PC-9 (cell line): ENCODE data around the gene KRT36. TPM values are rescaled to one million over a fixed set of nuclear protein-coding genes. Genes with fewer than 3 reads are reported as not detected.

ENCODE experiments used
- BruUV-seq: library from RNA; stranded (reverse); fragments of 400-500 nt; replicated peaks from 2 replicates; lab custom pipeline; 2021; lab: Mats Ljungman, UMichigan
- CTCF ChIA-PET: fragments of 300-600 bp; sonication (Branson Sonifier 250); formaldehyde crosslinking; loops from one replicate; lab custom pipeline; 2022; ENCODE audit warnings: antibody characterized with exemption; lab: Charles Lee
- POLR2A ChIA-PET: fragments of 300-600 bp; sonication (Branson Sonifier 250); formaldehyde crosslinking; loops from one replicate; lab custom pipeline; 2022; ENCODE audit warnings: antibody characterized with exemption; ENCODE audit not compliant: unreplicated experiment; lab: Charles Lee
- DNase-seq, 2 experiments: peaks; one replicate each; pipeline versions ENCODE4 v3.0.0 to v3.0.0-alpha.2; 2015 to 2022; ENCODE audit warnings: mixed read lengths in 1 of 2
- H2AFZ ChIP-seq: fragments of 200-600 bp; sonication (generic); 2 replicates; pipeline ENCODE4 v1.8.1; 2017; ENCODE audit warnings: antibody characterized with exemption
- H3F3A ChIP-seq: fragments of 200-600 bp; sonication (generic); 2 replicates; pipeline ENCODE4 v1.8.1; 2017; ENCODE audit warnings: antibody characterized with exemption, mild to moderate bottlenecking, low read depth; ENCODE audit not compliant: insufficient read depth
- H3K27ac ChIP-seq: fragments of 200-600 bp; sonication (generic); 2 replicates; pipeline ENCODE4 v1.6.1; 2016; ENCODE audit warnings: mixed run types
- H3K27me3 ChIP-seq: fragments of 200-600 bp; sonication (generic); 2 replicates; pipeline ENCODE4 v1.6.1; 2016; ENCODE audit warnings: low read depth, mixed run types; ENCODE audit not compliant: insufficient read depth
- H3K36me3 ChIP-seq: fragments of 200-600 bp; sonication (generic); 2 replicates; pipeline ENCODE4 v1.6.1; 2016; ENCODE audit warnings: low read depth, mixed run types
- H3K4me1 ChIP-seq: fragments of 200-600 bp; sonication (generic); replicated peaks from 2 replicates; pipeline ENCODE4 v1.6.1; 2016; ENCODE audit warnings: mixed run types; ENCODE audit not compliant: insufficient read depth
- H3K4me2 ChIP-seq: fragments of 200-600 bp; sonication (generic); 2 replicates; pipeline ENCODE4 v1.6.1; 2017; ENCODE audit warnings: mixed run types
- H3K4me3 ChIP-seq: fragments of 200-600 bp; sonication (generic); 2 replicates; pipeline ENCODE4 v1.6.1; 2016; ENCODE audit warnings: mixed run types
- H3K79me2 ChIP-seq: fragments of 200-600 bp; sonication (generic); 2 replicates; pipeline ENCODE4 v1.6.1; 2017; ENCODE audit warnings: low read depth, mixed run types
- H3K9me2 ChIP-seq: fragments of 200-600 bp; sonication (generic); 2 replicates; pipeline ENCODE4 v1.8.1; 2017; ENCODE audit warnings: mild to moderate bottlenecking; ENCODE audit not compliant: insufficient read depth
- H3K9me3 ChIP-seq: fragments of 200-600 bp; sonication (generic); 2 replicates; pipeline ENCODE4 v1.8.1; 2016; ENCODE audit warnings: low read depth; ENCODE audit not compliant: insufficient read depth
- H4K20me1 ChIP-seq: fragments of 200-600 bp; sonication (generic); 2 replicates; pipeline ENCODE4 v1.8.1; 2017; ENCODE audit not compliant: insufficient read depth
- EZH2 ChIP-seq: fragments of 200-600 bp; sonication (generic); IDR thresholded peaks from 2 replicates; pipeline ENCODE4 v1.8.0; 2017; ENCODE audit warnings: antibody characterized with exemption, low read depth
- intact Hi-C: fragments of 100-400 bp; cut with micrococcal nuclease; formaldehyde crosslinking; loops from one replicate; pipeline ENCODE4 v1.10.0; 2022; ENCODE audit not compliant: unreplicated experiment
- total RNA-seq: library from RNA; stranded (reverse); gene quantifications from 2 replicates; pipeline ENCODE4 v1.2.3, GENCODE V29; 2021
- TF ChIP-seq, protein P1 (sequence below): fragments of 200-600 bp; sonication (generic); conservative IDR thresholded peaks from 2 replicates; pipeline ENCODE4 v1.6.1; 2017; ENCODE audit warnings: mixed run types, antibody characterized with exemption, mild to moderate bottlenecking, moderate library complexity

Gene KRT36
- total RNA-seq, 1 experiment from 2014 or later: not detected

DNA sequence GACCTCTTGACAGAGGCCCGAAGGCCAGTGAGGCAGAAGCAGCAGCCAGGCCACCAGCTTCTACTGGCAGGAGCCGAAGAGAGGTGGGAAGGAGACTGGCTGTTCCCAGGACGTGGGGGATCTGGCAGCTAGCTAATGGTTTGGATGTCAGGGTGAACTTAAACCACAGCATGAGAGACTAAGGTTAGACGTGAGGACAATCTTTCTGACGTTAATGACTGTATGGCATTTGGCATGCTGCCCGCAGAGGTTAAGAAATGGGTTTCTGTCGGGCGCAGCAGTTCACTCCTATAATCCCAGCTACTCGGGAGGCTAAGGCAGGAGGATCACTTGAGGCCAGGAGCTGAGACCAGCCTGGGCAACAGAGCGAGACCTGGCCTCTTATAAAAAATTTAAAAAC lies 22.0 kb upstream of the KRT36 start:
- DNase-seq: no peak
- H3F3A ChIP-seq: peaks cover 42% of the 10 kb centered on the region
- CTCF ChIA-PET: no interaction called here

GRCh38 chr17:41511116-41511515 lies 21.4 kb upstream of the KRT36 start:
- no peak for DNase-seq
- Histone ChIP-seq H3K9me2 (no peaks in the 10 kb centered on the region), H3K27ac (no peak overlapping the region), H3K9me3 (no peaks in the 10 kb centered on the region), H3K4me1 (peaks cover 53% of the 10 kb centered on the region), H2AFZ (no peak overlapping the region), H3K79me2 (no peaks in the 10 kb centered on the region; the same call in 1 of the 2 replicates), H3K4me2 (no peak overlapping the region), H3F3A (peaks cover 48% of the 10 kb centered on the region), H3K4me3 (no peak overlapping the region), H3K36me3 (no peaks in the 10 kb centered on the region; the same call in 1 of the 2 replicates), H4K20me1 (no peaks in the 10 kb centered on the region), H3K27me3 (no peaks in the 10 kb centered on the region)
- TF ChIP-seq EZH2: no peak
- TF ChIP-seq, protein P1, sequence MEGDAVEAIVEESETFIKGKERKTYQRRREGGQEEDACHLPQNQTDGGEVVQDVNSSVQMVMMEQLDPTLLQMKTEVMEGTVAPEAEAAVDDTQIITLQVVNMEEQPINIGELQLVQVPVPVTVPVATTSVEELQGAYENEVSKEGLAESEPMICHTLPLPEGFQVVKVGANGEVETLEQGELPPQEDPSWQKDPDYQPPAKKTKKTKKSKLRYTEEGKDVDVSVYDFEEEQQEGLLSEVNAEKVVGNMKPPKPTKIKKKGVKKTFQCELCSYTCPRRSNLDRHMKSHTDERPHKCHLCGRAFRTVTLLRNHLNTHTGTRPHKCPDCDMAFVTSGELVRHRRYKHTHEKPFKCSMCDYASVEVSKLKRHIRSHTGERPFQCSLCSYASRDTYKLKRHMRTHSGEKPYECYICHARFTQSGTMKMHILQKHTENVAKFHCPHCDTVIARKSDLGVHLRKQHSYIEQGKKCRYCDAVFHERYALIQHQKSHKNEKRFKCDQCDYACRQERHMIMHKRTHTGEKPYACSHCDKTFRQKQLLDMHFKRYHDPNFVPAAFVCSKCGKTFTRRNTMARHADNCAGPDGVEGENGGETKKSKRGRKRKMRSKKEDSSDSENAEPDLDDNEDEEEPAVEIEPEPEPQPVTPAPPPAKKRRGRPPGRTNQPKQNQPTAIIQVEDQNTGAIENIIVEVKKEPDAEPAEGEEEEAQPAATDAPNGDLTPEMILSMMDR: no peak
- BruUV-seq: no TSS peak
- intact Hi-C loops: no loop called here
- POLR2A ChIA-PET: interaction anchor here (0.7 kb wide), 1 partner anchor 421 kb away, joined by 4 read pairs; no protein-coding TSS in a partner anchor
- CTCF ChIA-PET: no interaction called here

More for the DNA sequence above, 22.0 kb upstream of the KRT36 start:
- intact Hi-C loops: no loop called here
- H2AFZ ChIP-seq: no peak overlapping the region
- no peak overlapping the region for H3K4me3 ChIP-seq
- H3K9me3 ChIP-seq: no peaks in the 10 kb centered on the region
- no peak overlapping the region for H3K4me2 ChIP-seq
- POLR2A ChIA-PET: no interaction called here
- H3K9me2 ChIP-seq: no peaks in the 10 kb centered on the region
- BruUV-seq: no TSS peak
- H4K20me1 ChIP-seq: no peaks in the 10 kb centered on the region
- no peak overlapping the region for H3K27ac ChIP-seq
- H3K4me1 ChIP-seq: peaks cover 48% of the 10 kb centered on the region
- no peaks in the 10 kb centered on the region for H3K27me3 ChIP-seq
- no peaks in the 10 kb centered on the region; the same call in 1 of the 2 replicates for H3K36me3 ChIP-seq
- TF ChIP-seq EZH2: no peak
- TF ChIP-seq, protein P1: no peak
- H3K79me2 ChIP-seq: no peaks in the 10 kb centered on the region; the same call in 1 of the 2 replicates

GRCh38 chr17:41510251-41511065 lies 20.7 kb upstream of the KRT36 start:
- DNase-seq: peak in 1 of 2 experiments; percentile 63
- Histone ChIP-seq H3K27ac (no peak overlapping the region), H2AFZ (no peak overlapping the region), H3K9me2 (no peaks in the 10 kb centered on the region), H3K79me2 (no peaks in the 10 kb centered on the region), H3K9me3 (no peaks in the 10 kb centered on the region), H3K4me3 (no peak overlapping the region), H3F3A (peaks cover 51% of the 10 kb centered on the region), H3K36me3 (no peaks in the 10 kb centered on the region), H3K27me3 (no peaks in the 10 kb centered on the region), H3K4me1 (peaks cover 60% of the 10 kb centered on the region), H4K20me1 (no peaks in the 10 kb centered on the region), H3K4me2 (peak overlapping the region; percentile 25; the same call in 1 of the 2 replicates)
- BruUV-seq: no TSS peak
- intact Hi-C loops: no loop called here
- ChIA-PET CTCF (no interaction called here), POLR2A (interaction anchor here (0.7 kb wide), 3 partner anchors 20 to 420 kb away, joined by 3 to 4 read pairs (median 3); no protein-coding TSS in a partner anchor)
- no peak for TF ChIP-seq EZH2
